HG03135 (cell line): Measurements from ENCODE around the gene C11orf52.

Source experiments
- ATAC-seq: cut with Tn5 transposase; IDR thresholded peaks from one replicate; pipeline ENCODE4 v1.9.1; 2021; ENCODE audit warnings: mild to moderate bottlenecking, moderate library complexity; ENCODE audit not compliant: unreplicated experiment

The C11orf52 gene

GRCh38 chr11:111969344-111969743 lies 50.6 kb downstream of the C11orf52 start:
- no peak for ATAC-seq

- ATAC-seq = no peak
These were observed 55.7 kb downstream of the C11orf52 start for GRCh38 chr11:111974446-111974845.

- no peak for ATAC-seq
These were observed 56.5 kb downstream of the C11orf52 start for GRCh38 chr11:111975076-111975806.

GRCh38 chr11:111976119-111976766 lies 57.5 kb downstream of the C11orf52 start:
- no peak for ATAC-seq
